ENCODE measurements around the gene CNOT8. TPM values are rescaled to one million over a fixed set of nuclear protein-coding genes. Genes with fewer than 3 reads are reported as not detected.

CNOT8 gene
- total RNA-seq, 1 experiment from 2014 or later, result 45.0 TPM

DNA sequence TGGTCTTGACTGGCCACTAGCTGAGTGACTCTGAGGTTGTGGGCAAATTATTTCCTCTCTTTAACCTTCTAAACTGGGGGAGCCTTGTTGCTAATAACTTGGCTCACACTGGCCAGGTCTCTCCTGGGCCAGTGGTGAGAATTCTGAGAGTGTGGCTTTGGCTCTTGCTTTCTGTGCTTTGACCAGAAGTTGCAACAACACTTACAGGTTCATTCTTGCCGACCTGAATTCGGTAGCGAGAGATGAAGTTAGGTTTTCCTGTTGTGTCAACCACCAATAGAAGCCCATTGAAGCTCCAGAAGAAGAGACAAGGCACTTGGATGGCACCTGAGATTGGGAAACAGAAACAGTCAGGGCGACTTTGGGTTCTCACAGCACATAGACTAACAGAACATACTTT, 27.8 kb upstream of the CNOT8 start:
- Histone ChIP-seq H4K20me1 (ENCODE audit: insufficient read depth) (no peaks in the 10 kb centered on the region), H3K9me3 (ENCODE audit: control insufficient read depth in 1 of 2, insufficient read depth in 1 of 2, low read depth in 1 of 2, low read length in 2 of 2) (no peaks in the 10 kb centered on the region), H3K4me3 (replicated peaks in 1 of 2; ENCODE audit: low read depth in 1 of 2, low read length in 2 of 2) (peak overlapping the region in 1 of 2 experiments; percentile 33; a peak in 2 of 4 replicates), H3K36me3 (ENCODE audit: control insufficient read depth in 1 of 2, insufficient read depth in 2 of 2, low read length in 2 of 2) (no peaks in the 10 kb centered on the region), H3K4me2 (ENCODE audit: low read length) (peak overlapping the region; percentile 66), H2AFZ (ENCODE audit: low read depth, low read length, poor library complexity, severe bottlenecking) (no peak overlapping the region), H3K27me3 (ENCODE audit: insufficient read depth, low read length) (no peaks in the 10 kb centered on the region), H3K27ac (ENCODE audit: low read depth, low read length) (peak overlapping the region; percentile 56), H3K9me2 (ENCODE audit: insufficient read depth) (no peaks in the 10 kb centered on the region), H3K9ac (ENCODE audit: low read length) (peak overlapping the region; percentile 11; the same call in 1 of the 2 replicates), H3K4me1 (ENCODE audit: control insufficient read depth in 1 of 2, insufficient read depth in 2 of 2, low read length in 2 of 2) (peaks cover 42 to 52% of the 10 kb centered on the region in 2 experiments), H3K79me2 (ENCODE audit: insufficient read depth, low read length) (no peaks in the 10 kb centered on the region)
- ChIA-PET CTCF (no interaction called here), POLR2A (interaction anchor here (2.1 kb wide), 1 partner anchor 27 kb away, joined by 7 read pairs; the partner anchor contains the start of gene CNOT8), RAD21 (ENCODE audit: low non-redundant PET in 1 of 2, low total read pairs in 2 of 2, uncharacterized antibody in 2 of 2, unreplicated experiment in 2 of 2) (interaction anchor here in 1 of 2 experiments (0.6 kb wide), 1 partner anchor 694 kb away, joined by 3 read pairs; no protein-coding TSS in a partner anchor)
- no TSS peak for BruUV-seq (replicated peaks)
- ATAC-seq, result no peak
- DNase-seq (ENCODE audit: low read depth, low spot score), result no peak
- intact Hi-C loops (cut with micrococcal nuclease), result no loop called here
- TF ChIP-seq, protein P1, sequence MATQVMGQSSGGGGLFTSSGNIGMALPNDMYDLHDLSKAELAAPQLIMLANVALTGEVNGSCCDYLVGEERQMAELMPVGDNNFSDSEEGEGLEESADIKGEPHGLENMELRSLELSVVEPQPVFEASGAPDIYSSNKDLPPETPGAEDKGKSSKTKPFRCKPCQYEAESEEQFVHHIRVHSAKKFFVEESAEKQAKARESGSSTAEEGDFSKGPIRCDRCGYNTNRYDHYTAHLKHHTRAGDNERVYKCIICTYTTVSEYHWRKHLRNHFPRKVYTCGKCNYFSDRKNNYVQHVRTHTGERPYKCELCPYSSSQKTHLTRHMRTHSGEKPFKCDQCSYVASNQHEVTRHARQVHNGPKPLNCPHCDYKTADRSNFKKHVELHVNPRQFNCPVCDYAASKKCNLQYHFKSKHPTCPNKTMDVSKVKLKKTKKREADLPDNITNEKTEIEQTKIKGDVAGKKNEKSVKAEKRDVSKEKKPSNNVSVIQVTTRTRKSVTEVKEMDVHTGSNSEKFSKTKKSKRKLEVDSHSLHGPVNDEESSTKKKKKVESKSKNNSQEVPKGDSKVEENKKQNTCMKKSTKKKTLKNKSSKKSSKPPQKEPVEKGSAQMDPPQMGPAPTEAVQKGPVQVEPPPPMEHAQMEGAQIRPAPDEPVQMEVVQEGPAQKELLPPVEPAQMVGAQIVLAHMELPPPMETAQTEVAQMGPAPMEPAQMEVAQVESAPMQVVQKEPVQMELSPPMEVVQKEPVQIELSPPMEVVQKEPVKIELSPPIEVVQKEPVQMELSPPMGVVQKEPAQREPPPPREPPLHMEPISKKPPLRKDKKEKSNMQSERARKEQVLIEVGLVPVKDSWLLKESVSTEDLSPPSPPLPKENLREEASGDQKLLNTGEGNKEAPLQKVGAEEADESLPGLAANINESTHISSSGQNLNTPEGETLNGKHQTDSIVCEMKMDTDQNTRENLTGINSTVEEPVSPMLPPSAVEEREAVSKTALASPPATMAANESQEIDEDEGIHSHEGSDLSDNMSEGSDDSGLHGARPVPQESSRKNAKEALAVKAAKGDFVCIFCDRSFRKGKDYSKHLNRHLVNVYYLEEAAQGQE (IDR thresholded peaks at IDR 0.05; ENCODE audit: low read depth), result no peak
- TF ChIP-seq, protein P2, sequence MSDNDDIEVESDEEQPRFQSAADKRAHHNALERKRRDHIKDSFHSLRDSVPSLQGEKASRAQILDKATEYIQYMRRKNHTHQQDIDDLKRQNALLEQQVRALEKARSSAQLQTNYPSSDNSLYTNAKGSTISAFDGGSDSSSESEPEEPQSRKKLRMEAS (IDR thresholded peaks at IDR 0.05), result no peak
- no peak for TF ChIP-seq RAD21 (IDR thresholded peaks at IDR 0.05; ENCODE audit: low read depth)
- TF ChIP-seq POLR2AphosphoS5 (IDR thresholded peaks at IDR 0.05; ENCODE audit: low read depth, low read length), result no peak
- no peak for TF ChIP-seq EZH2phosphoT487 (IDR thresholded peaks at IDR 0.05; ENCODE audit: borderline replicate concordance)
- TF ChIP-seq SP1 (IDR thresholded peaks at IDR 0.05; ENCODE audit: low read depth), result no peak
- TF ChIP-seq ELF1 (IDR thresholded peaks at IDR 0.05; ENCODE audit: borderline replicate concordance, low read depth), result no peak
- TF ChIP-seq POLR2A (IDR thresholded peaks at IDR 0.05; ENCODE audit: borderline replicate concordance, extremely low read depth, insufficient read depth, insufficient read length), result no peak
- TF ChIP-seq CEBPB (IDR thresholded peaks at IDR 0.05; ENCODE audit: low read depth), result no peak
- TF ChIP-seq FOSL1 (IDR thresholded peaks at IDR 0.05; ENCODE audit: low read depth), result no peak
- TF ChIP-seq, protein P3, sequence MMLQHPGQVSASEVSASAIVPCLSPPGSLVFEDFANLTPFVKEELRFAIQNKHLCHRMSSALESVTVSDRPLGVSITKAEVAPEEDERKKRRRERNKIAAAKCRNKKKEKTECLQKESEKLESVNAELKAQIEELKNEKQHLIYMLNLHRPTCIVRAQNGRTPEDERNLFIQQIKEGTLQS (IDR thresholded peaks at IDR 0.05), result no peak
- no peak for TF ChIP-seq YY1 (IDR thresholded peaks at IDR 0.05; ENCODE audit: extremely low read depth, insufficient replicate concordance, low read depth, low read length)
- no peak for TF ChIP-seq CBX3 (IDR thresholded peaks at IDR 0.05; ENCODE audit: low read depth)
- no peak for TF ChIP-seq ZFX (IDR thresholded peaks at IDR 0.05)
- TF ChIP-seq, protein P4, sequence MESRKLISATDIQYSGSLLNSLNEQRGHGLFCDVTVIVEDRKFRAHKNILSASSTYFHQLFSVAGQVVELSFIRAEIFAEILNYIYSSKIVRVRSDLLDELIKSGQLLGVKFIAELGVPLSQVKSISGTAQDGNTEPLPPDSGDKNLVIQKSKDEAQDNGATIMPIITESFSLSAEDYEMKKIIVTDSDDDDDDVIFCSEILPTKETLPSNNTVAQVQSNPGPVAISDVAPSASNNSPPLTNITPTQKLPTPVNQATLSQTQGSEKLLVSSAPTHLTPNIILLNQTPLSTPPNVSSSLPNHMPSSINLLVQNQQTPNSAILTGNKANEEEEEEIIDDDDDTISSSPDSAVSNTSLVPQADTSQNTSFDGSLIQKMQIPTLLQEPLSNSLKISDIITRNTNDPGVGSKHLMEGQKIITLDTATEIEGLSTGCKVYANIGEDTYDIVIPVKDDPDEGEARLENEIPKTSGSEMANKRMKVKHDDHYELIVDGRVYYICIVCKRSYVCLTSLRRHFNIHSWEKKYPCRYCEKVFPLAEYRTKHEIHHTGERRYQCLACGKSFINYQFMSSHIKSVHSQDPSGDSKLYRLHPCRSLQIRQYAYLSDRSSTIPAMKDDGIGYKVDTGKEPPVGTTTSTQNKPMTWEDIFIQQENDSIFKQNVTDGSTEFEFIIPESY (IDR thresholded peaks at IDR 0.05; ENCODE audit: extremely low read depth, insufficient replicate concordance, low read length), result no peak
